ENCODE data around the gene PRR18. TPM values are rescaled to one million over a fixed set of nuclear protein-coding genes. Genes with fewer than 3 reads are reported as not detected.

The PRR18 gene
- total and polyA plus RNA-seq, 2 of the 13 experiments (the other 11 are each of a cell fraction or from before 2014, with no cell fraction given), result 0.04 TPM

Other genes starting within 250 kb of the PRR18 start
- gene TBXT, start 140.5 kb downstream of the PRR18 start, total RNA-seq (2016; rRNA removed; fragmentation: Illumina TruSeq; extraction: Trizol), result not detected in 2 replicates
- not detected in 2 replicates for gene TBXT, start 140.5 kb downstream of the PRR18 start, polyA plus RNA-seq (2011; rRNA removed)
- 90.7 and 115 TPM in 2 replicates for gene SFT2D1, start 34.2 kb upstream of the PRR18 start, total RNA-seq (2016; rRNA removed; fragmentation: Illumina TruSeq; extraction: Trizol)
- 127 and 147 TPM in 2 replicates for gene SFT2D1, start 34.2 kb upstream of the PRR18 start, polyA plus RNA-seq (2011; rRNA removed)
- 214 and 289 TPM in 2 replicates for gene MPC1, start 74.5 kb upstream of the PRR18 start, total RNA-seq (2016; rRNA removed; fragmentation: Illumina TruSeq; extraction: Trizol)
- 168 and 189 TPM in 2 replicates for gene MPC1, start 74.5 kb upstream of the PRR18 start, polyA plus RNA-seq (2011; rRNA removed)

Data from HepG2 (cell line).